ENCODE data around the gene MTREX.

- TF ChIP-seq CTCF (IDR thresholded peaks at IDR 0.05; ENCODE audit: low read depth, low read length, missing input control) (no peak), FOXA1 (IDR thresholded peaks at IDR 0.05) (no peak), TAF1 (conservative IDR thresholded peaks at IDR 0.05) (no peak), REST (IDR thresholded peaks at IDR 0.05) (no peak), MAX (IDR thresholded peaks at IDR 0.05) (no peak), RAD21 (IDR thresholded peaks at IDR 0.05) (no peak), EGR1 (IDR thresholded peaks at IDR 0.05; ENCODE audit: low read depth in 2 of 2) (no peak), JUND (IDR thresholded peaks at IDR 0.05) (no peak)
- TF ChIP-seq, protein P1, sequence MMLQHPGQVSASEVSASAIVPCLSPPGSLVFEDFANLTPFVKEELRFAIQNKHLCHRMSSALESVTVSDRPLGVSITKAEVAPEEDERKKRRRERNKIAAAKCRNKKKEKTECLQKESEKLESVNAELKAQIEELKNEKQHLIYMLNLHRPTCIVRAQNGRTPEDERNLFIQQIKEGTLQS (IDR thresholded peaks at IDR 0.05), result no peak
These were observed 56.1 kb downstream of the MTREX start for GRCh38 chr5:55363856-55364255.

Data from liver (tissue), 3 donors.